ENCODE data around the gene COL27A1. TPM values are rescaled to one million over a fixed set of nuclear protein-coding genes. Genes with fewer than 3 reads are reported as not detected.
"Not testable (repeated sequence)": the region's sequence is repeated elsewhere in the genome, so short reads cannot be mapped to it uniquely, and the experiment has no call there.

Gene COL27A1
- total and polyA plus RNA-seq, 2 donors (not counting 1 experiment from before 2014, with no cell fraction given): 0.16 to 0.27 TPM

DNA sequence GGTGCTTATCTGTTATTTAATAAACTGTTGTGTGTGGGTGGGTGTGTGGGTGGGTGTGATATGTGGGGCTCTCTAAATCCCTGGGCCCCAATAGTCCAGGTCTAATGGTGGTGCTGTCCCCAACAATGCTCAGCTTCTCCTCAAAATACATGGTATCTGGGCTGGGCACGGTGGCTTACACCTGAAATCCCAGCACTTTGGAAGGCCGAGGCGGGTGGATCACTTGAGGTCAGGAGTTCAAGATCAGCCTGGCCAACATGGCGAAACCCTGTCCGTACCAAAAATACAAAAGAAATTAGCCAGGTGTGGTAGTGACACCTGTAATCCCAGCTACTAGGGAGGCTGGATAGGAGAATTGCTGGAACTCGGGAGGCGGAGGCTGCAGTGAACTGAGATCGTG lies 163.1 kb downstream of the COL27A1 start:
- intact Hi-C loops (cut with micrococcal nuclease): no loop called here
- H3K79me2 ChIP-seq (ENCODE audit: control insufficient read depth, insufficient read depth, low read length): no peaks in the 10 kb centered on the region
- Mint-ChIP-seq H3K4me3 (no peak overlapping the region), H3K27ac (no peak overlapping the region), H3K9me3 (ENCODE audit: insufficient read depth) (no peaks in the 10 kb centered on the region), H3K27me3 (peaks cover 10% of the 10 kb centered on the region), H3K4me1 (no peaks in the 10 kb centered on the region)
- H3K9me3 ChIP-seq (ENCODE audit: control extremely low read depth in 1 of 3, control insufficient read depth in 2 of 3, insufficient read depth in 1 of 3, low read length in 2 of 3): peaks cover 0 to 14% (median 3%) of the 10 kb centered on the region in 3 donors
- ATAC-seq (ENCODE audit: low read depth) (no peak), DNase-seq (no peak)
- no peaks in the 10 kb centered on the region for H3K4me1 ChIP-seq (ENCODE audit: control insufficient read depth in 2 of 2, insufficient read depth in 2 of 2, low read length in 2 of 2)
- peaks cover 0 to 5% (median 0%) of the 10 kb centered on the region in 4 experiments for H3K27me3 ChIP-seq (replicated peaks in 1 of 4; ENCODE audit: control extremely low read depth in 1 of 4, control insufficient read depth in 3 of 4, insufficient read depth in 4 of 4, low read length in 3 of 4)
- H3K4me2 ChIP-seq (replicated peaks; ENCODE audit: low read depth, low read length, poor library complexity, severe bottlenecking): no peak overlapping the region
- ChIA-PET CTCF (no interaction called here), POLR2A (no interaction called here)
- no peaks in the 10 kb centered on the region for H3K36me3 ChIP-seq (replicated peaks in 1 of 2; ENCODE audit: control extremely low read depth in 1 of 2, control insufficient read depth in 1 of 2, extremely low read depth in 1 of 2, insufficient read depth in 2 of 2, low read length in 1 of 2)
- no peak overlapping the region for H3K4me3 ChIP-seq (ENCODE audit: control extremely low read depth in 1 of 5, extremely low read depth in 1 of 5, insufficient read depth in 1 of 5, low read depth in 2 of 5, low read length in 4 of 5)
- TF ChIP-seq, protein P1, sequence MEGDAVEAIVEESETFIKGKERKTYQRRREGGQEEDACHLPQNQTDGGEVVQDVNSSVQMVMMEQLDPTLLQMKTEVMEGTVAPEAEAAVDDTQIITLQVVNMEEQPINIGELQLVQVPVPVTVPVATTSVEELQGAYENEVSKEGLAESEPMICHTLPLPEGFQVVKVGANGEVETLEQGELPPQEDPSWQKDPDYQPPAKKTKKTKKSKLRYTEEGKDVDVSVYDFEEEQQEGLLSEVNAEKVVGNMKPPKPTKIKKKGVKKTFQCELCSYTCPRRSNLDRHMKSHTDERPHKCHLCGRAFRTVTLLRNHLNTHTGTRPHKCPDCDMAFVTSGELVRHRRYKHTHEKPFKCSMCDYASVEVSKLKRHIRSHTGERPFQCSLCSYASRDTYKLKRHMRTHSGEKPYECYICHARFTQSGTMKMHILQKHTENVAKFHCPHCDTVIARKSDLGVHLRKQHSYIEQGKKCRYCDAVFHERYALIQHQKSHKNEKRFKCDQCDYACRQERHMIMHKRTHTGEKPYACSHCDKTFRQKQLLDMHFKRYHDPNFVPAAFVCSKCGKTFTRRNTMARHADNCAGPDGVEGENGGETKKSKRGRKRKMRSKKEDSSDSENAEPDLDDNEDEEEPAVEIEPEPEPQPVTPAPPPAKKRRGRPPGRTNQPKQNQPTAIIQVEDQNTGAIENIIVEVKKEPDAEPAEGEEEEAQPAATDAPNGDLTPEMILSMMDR (IDR thresholded peaks at IDR 0.05): no peak
- TF ChIP-seq EZH2 (IDR thresholded peaks at IDR 0.05; ENCODE audit: borderline replicate concordance, insufficient read depth, low read depth, low read length, poor library complexity, severe bottlenecking): no peak
- no peak overlapping the region for H3K9ac ChIP-seq (ENCODE audit: low read length)
- no peaks in the 10 kb centered on the region for H4K20me1 ChIP-seq (ENCODE audit: control insufficient read depth, insufficient read depth, low read length, poor library complexity, severe bottlenecking)
- 100% methylated on average over 4 of the region's 8 CpGs for WGBS (ENCODE audit: insufficient coverage)
- no peak overlapping the region for H2AFZ ChIP-seq (ENCODE audit: insufficient read depth, low read depth, low read length, poor library complexity, severe bottlenecking)
- no peak overlapping the region for H3K27ac ChIP-seq (ENCODE audit: low read length in 2 of 2)

GRCh38 chr9:114319147-114319546 lies 163.8 kb downstream of the COL27A1 start:
- Mint-ChIP-seq H3K27me3 (peaks cover 10% of the 10 kb centered on the region), H3K4me3 (no peak overlapping the region), H3K9me3 (ENCODE audit: insufficient read depth) (no peaks in the 10 kb centered on the region), H3K27ac (no peak overlapping the region), H3K4me1 (no peaks in the 10 kb centered on the region)
- Histone ChIP-seq H3K9me3 (ENCODE audit: control extremely low read depth in 1 of 3, control insufficient read depth in 2 of 3, insufficient read depth in 1 of 3, low read length in 2 of 3) (peaks cover 0 to 11% (median 3%) of the 10 kb centered on the region in 3 donors), H3K27ac (ENCODE audit: low read length in 2 of 2) (no peak overlapping the region), H3K4me1 (ENCODE audit: control insufficient read depth in 2 of 2, insufficient read depth in 2 of 2, low read length in 2 of 2) (no peaks in the 10 kb centered on the region), H3K36me3 (replicated peaks in 1 of 2; ENCODE audit: control extremely low read depth in 1 of 2, control insufficient read depth in 1 of 2, extremely low read depth in 1 of 2, insufficient read depth in 2 of 2, low read length in 1 of 2) (no peaks in the 10 kb centered on the region), H3K4me3 (ENCODE audit: control extremely low read depth in 1 of 5, extremely low read depth in 1 of 5, insufficient read depth in 1 of 5, low read depth in 2 of 5, low read length in 4 of 5) (no peak overlapping the region), H2AFZ (ENCODE audit: insufficient read depth, low read depth, low read length, poor library complexity, severe bottlenecking) (no peak overlapping the region), H3K27me3 (replicated peaks in 1 of 4; ENCODE audit: control extremely low read depth in 1 of 4, control insufficient read depth in 3 of 4, insufficient read depth in 4 of 4, low read length in 3 of 4) (peaks cover 0 to 5% (median 0%) of the 10 kb centered on the region in 4 experiments), H3K4me2 (replicated peaks; ENCODE audit: low read depth, low read length, poor library complexity, severe bottlenecking) (no peak overlapping the region), H3K79me2 (ENCODE audit: control insufficient read depth, insufficient read depth, low read length) (no peaks in the 10 kb centered on the region), H4K20me1 (ENCODE audit: control insufficient read depth, insufficient read depth, low read length, poor library complexity, severe bottlenecking) (no peaks in the 10 kb centered on the region), H3K9ac (ENCODE audit: low read length) (no peak overlapping the region)
- CTCF ChIA-PET: interaction anchor here (1.5 to 1.6 kb wide), 2 partner anchors 15 to 28 kb away, joined by 3 to 5 read pairs; no protein-coding TSS in a partner anchor
- 83% methylated on average over 3 of the region's 3 CpGs for WGBS (ENCODE audit: insufficient coverage)
- ATAC-seq (ENCODE audit: low read depth) (no peak), DNase-seq (no peak)
- POLR2A ChIA-PET: no interaction called here
- no peak for TF ChIP-seq EZH2 (IDR thresholded peaks at IDR 0.05; ENCODE audit: borderline replicate concordance, insufficient read depth, low read depth, low read length, poor library complexity, severe bottlenecking)
- TF ChIP-seq, protein P1 (IDR thresholded peaks at IDR 0.05): no peak
- intact Hi-C loops (cut with micrococcal nuclease): no loop called here

DNA sequence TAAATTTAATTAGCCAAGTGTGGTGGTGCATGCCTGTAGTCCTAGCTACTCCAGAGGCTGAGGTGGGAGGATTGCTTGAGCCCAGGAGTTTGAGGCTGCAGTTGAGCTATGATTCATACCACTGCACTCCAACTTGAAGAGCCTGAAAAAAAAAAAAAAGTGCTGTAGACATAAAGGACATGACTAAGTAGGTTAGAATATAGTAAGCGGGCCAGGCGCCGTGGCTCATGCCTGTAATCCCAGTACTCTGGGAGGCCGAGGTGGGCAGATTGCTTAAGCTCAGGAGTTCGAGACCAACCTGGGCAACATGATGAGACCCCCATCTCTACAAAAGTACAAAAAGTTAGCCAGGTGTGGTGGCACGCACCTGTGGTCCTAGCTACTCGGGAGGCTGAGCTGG lies 165.4 kb downstream of the COL27A1 start:
- H2AFZ ChIP-seq (ENCODE audit: insufficient read depth, low read depth, low read length, poor library complexity, severe bottlenecking); H3K9me3 ChIP-seq (ENCODE audit: control extremely low read depth in 1 of 3, control insufficient read depth in 2 of 3, insufficient read depth in 1 of 3, low read length in 2 of 3); H3K4me2 ChIP-seq (replicated peaks; ENCODE audit: low read depth, low read length, poor library complexity, severe bottlenecking); H3K27me3 ChIP-seq (replicated peaks in 1 of 4; ENCODE audit: control extremely low read depth in 1 of 4, control insufficient read depth in 3 of 4, insufficient read depth in 4 of 4, low read length in 3 of 4); H3K4me1 ChIP-seq (ENCODE audit: control insufficient read depth in 2 of 2, insufficient read depth in 2 of 2, low read length in 2 of 2); H3K36me3 ChIP-seq (replicated peaks in 1 of 2; ENCODE audit: control extremely low read depth in 1 of 2, control insufficient read depth in 1 of 2, extremely low read depth in 1 of 2, insufficient read depth in 2 of 2, low read length in 1 of 2); H3K9me3 Mint-ChIP-seq (ENCODE audit: insufficient read depth); intact Hi-C loops (cut with micrococcal nuclease); H3K9ac ChIP-seq (ENCODE audit: low read length); H3K27ac ChIP-seq (ENCODE audit: low read length in 2 of 2); ATAC-seq (ENCODE audit: low read depth); H4K20me1 ChIP-seq (ENCODE audit: control insufficient read depth, insufficient read depth, low read length, poor library complexity, severe bottlenecking); H3K4me3 Mint-ChIP-seq; H3K4me3 ChIP-seq (ENCODE audit: control extremely low read depth in 1 of 5, extremely low read depth in 1 of 5, insufficient read depth in 1 of 5, low read depth in 2 of 5, low read length in 4 of 5); DNase-seq; H3K79me2 ChIP-seq (ENCODE audit: control insufficient read depth, insufficient read depth, low read length); H3K4me1 Mint-ChIP-seq; H3K27ac Mint-ChIP-seq: not testable (repeated sequence)
- POLR2A ChIA-PET: interaction anchor here (0.7 kb wide), 1 partner anchor 95 kb away, joined by 4 read pairs; no protein-coding TSS in a partner anchor
- peaks cover 10% of the 10 kb centered on the region for H3K27me3 Mint-ChIP-seq
- CTCF ChIA-PET: interaction anchor here (1.0 to 1.6 kb wide), 4 partner anchors 16 to 85 kb away, joined by 3 to 5 read pairs (median 4); no protein-coding TSS in a partner anchor
- 82% methylated on average over 5 of the region's 7 CpGs for WGBS (ENCODE audit: insufficient coverage)
